VCaP (cell line): ENCODE measurements around the gene CALML4.

Experiments
- H3K27ac ChIP-seq: fragments of 450-650 bp; 2 replicates; pipeline ENCODE4 v1.5.1; 2017
- CTCF ChIP-seq: fragments of 450-650 bp; conservative IDR thresholded peaks from 2 replicates; pipeline ENCODE4 v1.5.1; 2017; ENCODE audit warnings: mild to moderate bottlenecking, moderate library complexity

Gene CALML4

GRCh38 chr15:68204776-68205557 lies at the start of gene CALML4:
Gene CALML4, minus strand, starts transcription at chr15:68205332. Its CDS starts 85 bp downstream, at chr15:68205247.
- H3K27ac ChIP-seq = peak within 1 kb of the TSS; percentile 91
- no peak for TF ChIP-seq CTCF

- TF ChIP-seq CTCF = peak; percentile 94
- no peak overlapping the region for H3K27ac ChIP-seq
Observed at GRCh38 chr15:68252925-68253534, 47.9 kb upstream of the CALML4 start.

GRCh38 chr15:68249058-68249713 lies 44.1 kb upstream of the CALML4 start:
- no peak overlapping the region for H3K27ac ChIP-seq
- TF ChIP-seq CTCF = no peak

GRCh38 chr15:68244235-68244634 lies 39.1 kb upstream of the CALML4 start:
- no peak overlapping the region for H3K27ac ChIP-seq
- TF ChIP-seq CTCF = no peak

- H3K27ac ChIP-seq = no peak overlapping the region
- no peak for TF ChIP-seq CTCF
Observed at GRCh38 chr15:68241088-68241935, 36.2 kb upstream of the CALML4 start.

GRCh38 chr15:68239025-68239424 lies 33.9 kb upstream of the CALML4 start:
- no peak for TF ChIP-seq CTCF
- H3K27ac ChIP-seq = no peak overlapping the region
